ENCODE data around the gene CRYBG1.
"Not testable (repeated sequence)": the region's sequence is repeated elsewhere in the genome, so short reads cannot be mapped to it uniquely, and the experiment has no call there.

CRYBG1 gene

GRCh38 chr6:106372838-106373501 is 12.5 kb downstream of the CRYBG1 start:
- no peak for DNase-seq (ENCODE audit: low spot score)

DNA sequence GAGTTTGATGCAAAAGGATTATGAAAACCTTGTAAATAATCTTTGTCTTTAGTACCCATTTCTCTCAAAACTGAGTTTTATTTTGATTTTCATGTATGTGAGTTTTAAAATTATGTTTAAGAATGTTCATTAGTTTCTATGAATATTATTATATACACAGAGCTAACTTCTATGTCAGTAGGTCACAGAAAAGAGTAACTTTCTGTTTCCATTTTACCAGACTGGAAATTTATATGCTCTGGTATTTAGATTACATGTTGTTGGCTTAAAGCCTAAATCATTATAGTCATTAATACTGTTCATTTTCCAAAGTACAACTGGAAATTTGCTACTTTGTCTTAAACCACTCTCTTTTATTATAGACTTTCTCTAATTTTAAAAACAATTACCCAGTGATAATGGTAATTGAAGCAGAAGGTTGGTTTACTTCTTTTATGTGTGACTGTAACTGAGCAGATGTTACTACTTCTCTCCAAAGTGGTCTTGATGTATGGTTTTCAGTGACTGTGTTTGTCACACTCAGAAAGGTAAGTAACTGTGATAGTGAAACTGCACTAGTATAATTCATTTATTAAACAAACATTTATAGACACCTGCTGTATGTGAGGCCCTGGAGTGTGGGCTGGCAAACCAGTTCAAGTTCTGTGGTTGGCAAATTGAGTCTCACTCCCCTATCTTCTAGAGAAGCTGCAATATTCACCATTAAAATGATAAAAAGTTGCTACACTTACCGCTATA is 13.2 kb downstream of the CRYBG1 start:
- DNase-seq (ENCODE audit: low spot score) = no peak

GRCh38 chr6:106377061-106377540 is 16.6 kb downstream of the CRYBG1 start:
- DNase-seq (ENCODE audit: low spot score) = no peak

DNA sequence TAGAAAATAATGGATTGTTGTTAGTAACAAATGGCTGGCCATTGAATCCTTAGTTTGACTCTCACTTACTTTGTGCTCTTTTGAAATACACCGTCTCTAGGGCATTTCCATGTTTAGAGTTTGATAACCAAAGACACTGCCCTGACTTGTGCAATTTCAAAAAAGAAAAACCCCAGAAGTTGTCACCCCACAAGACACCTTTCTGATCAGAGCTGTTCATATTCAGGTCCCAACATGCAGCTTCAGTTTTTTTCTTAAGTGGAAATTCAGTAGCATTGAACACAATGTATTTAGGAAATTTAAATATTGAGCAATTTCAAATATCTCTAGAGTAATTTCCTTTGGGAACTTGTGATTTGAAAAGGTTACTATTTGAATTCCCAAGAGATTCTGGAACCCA is 19.4 kb downstream of the CRYBG1 start:
- DNase-seq (ENCODE audit: low spot score) = no peak

- no peak for DNase-seq (ENCODE audit: low spot score)
These were observed 19.9 kb downstream of the CRYBG1 start for GRCh38 chr6:106380407-106380806.

GRCh38 chr6:106381223-106381622 is 20.7 kb downstream of the CRYBG1 start:
- DNase-seq (ENCODE audit: low spot score) = no peak

GRCh38 chr6:106381881-106382280 is 21.4 kb downstream of the CRYBG1 start:
- DNase-seq (ENCODE audit: low spot score) = no peak

- DNase-seq (ENCODE audit: low spot score) = no peak
These were observed 23.1 kb downstream of the CRYBG1 start for GRCh38 chr6:106383573-106383972.

DNA sequence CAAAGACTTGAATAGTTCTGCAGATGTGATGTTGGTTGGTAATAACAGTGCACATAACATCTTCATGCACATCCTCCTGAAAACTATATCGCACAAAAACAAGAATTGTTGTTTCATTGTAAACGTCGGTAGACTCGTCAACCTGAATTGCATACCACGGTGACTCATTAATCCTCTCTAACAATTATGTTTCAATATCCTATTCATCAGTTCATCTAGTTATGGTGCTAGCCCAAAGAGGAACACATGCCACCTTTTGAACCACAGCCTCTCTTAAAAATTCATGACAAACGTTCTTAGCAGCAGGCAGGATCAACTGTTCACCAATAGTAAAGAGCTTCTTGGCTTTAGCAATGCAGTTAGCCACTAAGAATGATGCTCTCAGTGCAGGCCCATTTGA is 25.0 kb downstream of the CRYBG1 start:
- no peak for DNase-seq (ENCODE audit: low spot score)

DNA sequence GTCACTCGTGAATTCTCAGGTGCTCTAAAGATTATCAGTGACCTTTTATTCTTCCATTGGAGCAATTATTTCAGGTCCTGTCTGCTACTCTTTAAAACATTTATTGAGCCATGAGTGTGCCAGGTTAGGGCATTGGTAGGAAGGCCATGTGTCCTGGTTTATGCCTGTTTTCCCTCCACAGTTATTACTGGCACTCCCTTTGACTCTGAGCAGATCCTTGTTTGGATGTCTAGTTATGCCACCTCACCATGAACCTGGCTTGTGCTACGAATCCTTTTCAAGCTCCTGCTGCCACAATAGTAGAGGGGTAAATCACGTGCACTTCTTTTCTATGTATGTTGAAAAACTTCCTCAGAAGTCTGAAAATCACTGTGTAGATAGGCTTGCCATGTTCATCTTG is 27.4 kb downstream of the CRYBG1 start:
- no peak for DNase-seq (ENCODE audit: low spot score)

DNA sequence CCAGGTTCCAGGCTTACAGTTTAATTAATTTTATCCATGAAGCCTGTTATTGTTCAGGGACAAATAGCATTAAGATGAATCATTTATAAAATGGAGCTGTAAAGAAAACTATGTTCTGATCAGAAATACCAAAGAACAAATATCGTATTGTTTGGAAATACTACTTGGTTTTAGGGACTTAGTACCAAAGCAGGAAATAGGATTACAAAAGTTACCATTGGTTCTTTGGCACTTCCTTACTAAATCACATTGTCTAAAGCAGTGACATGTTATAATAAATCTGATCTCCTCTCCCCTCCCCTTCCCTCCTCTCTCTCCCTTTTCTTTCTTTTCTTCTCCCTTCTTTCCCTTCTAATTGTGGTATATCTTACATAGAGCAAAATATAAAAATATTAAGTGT is 29.6 kb downstream of the CRYBG1 start:
- DNase-seq (ENCODE audit: low spot score) = no peak

- no peak for DNase-seq (ENCODE audit: low spot score)
These were observed 36.1 kb downstream of the CRYBG1 start for GRCh38 chr6:106396426-106397220.

DNA sequence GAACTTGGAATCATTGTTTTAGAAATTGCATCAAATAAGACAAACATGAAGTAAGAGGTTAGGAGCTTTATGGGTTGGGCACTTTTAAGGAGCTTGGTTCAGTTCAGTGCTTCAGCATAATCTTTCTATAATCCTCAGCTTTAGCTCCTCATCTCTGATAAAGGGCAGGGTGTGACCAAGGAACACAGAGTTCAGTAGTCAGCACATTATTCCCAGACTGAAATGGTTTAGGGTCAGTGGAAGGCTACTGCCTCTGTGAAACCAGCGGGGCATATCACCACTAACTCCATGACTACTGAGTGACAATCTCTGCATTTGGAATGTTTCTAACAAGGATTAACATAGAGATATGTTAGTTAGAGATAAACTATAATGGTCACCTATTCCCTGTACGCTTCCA is 36.9 kb downstream of the CRYBG1 start:
- DNase-seq (ENCODE audit: low spot score) = no peak

GRCh38 chr6:106398621-106399020 is 38.1 kb downstream of the CRYBG1 start:
- DNase-seq (ENCODE audit: low spot score) = no peak

DNA sequence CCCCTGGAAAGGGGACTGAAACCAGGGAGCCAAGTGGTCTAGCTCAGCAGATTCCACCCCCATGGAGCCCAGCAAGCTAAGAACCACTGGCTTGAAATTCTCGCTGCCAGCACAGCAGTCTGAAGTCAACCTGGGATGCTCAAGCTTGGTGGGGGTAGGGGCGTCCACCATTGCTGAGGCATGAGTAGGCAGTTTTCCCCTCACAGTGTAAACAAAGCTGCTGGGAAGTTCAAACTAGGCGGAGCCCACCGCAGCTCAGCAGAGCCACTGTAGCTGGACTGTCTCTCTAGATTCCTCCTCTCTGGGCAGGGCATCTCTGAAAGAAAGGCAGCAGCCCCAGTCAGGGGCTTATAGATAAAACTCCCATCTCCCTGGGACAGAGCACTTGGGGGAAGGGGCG is 44.5 kb downstream of the CRYBG1 start:
- DNase-seq (ENCODE audit: low spot score) = not testable (repeated sequence)

GRCh38 chr6:106411056-106411455 is 50.5 kb downstream of the CRYBG1 start:
- DNase-seq (ENCODE audit: low spot score) = no peak

DNA sequence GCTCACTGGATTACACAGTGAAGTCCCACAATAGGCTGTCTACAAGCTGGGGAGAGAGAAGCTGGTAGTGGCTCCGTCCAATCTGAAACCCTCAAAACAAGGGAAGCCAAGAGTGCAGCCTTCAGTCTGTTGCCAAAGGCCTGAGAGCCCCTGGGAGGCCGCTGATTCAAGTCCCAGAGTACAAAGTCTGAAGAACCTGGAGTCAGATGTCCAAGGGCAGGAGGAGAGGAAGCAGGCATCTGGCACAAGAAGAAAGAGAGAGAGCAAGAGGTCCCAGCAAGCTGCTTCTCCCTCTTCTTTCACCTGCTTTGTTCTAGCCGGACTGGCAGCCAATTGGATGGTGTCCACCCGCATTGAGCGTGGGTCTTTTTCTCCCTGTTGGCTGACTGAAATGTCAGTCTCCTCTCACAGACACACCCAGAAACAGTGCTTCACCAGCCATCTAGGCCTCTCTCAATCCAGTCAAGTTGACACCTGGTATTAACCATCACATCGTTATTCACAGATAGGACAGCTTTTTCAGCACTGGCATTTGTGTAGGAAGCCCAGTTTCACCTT is 51.2 kb downstream of the CRYBG1 start:
- DNase-seq (ENCODE audit: low spot score) = no peak

GRCh38 chr6:106413016-106413415 is 52.5 kb downstream of the CRYBG1 start:
- DNase-seq (ENCODE audit: low spot score) = no peak

- no peak for DNase-seq (ENCODE audit: low spot score)
These were observed 53.2 kb downstream of the CRYBG1 start for GRCh38 chr6:106413722-106414121.

GRCh38 chr6:106415921-106416320 is 55.4 kb downstream of the CRYBG1 start:
- DNase-seq (ENCODE audit: low spot score) = no peak

- no peak for DNase-seq (ENCODE audit: low spot score)
These were observed 57.1 kb downstream of the CRYBG1 start for GRCh38 chr6:106417572-106418147.
